Measurements from ENCODE around the gene RAP2A.

The RAP2A gene

DNA sequence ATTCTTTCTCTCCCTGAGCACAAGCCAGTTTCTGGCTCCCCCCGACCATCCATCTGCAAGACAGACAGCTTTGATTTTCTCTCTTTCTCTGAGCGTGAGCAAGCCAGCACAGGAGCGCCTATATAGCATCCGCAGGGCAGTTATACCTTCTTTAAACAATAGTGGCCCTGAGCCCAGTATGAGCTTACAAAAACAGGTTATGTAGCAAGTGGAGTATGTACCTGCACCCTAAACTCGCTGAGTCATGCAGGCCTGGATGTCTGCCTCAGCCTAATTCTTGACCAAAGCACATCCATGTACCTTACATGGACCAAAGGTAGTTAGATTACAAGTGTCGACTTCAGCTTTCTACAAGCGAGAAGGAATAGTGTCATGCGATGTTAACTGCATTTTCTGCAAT, 61.7 kb downstream of the RAP2A start:
- DNase-seq (ENCODE audit: low spot score) = no peak

DNA sequence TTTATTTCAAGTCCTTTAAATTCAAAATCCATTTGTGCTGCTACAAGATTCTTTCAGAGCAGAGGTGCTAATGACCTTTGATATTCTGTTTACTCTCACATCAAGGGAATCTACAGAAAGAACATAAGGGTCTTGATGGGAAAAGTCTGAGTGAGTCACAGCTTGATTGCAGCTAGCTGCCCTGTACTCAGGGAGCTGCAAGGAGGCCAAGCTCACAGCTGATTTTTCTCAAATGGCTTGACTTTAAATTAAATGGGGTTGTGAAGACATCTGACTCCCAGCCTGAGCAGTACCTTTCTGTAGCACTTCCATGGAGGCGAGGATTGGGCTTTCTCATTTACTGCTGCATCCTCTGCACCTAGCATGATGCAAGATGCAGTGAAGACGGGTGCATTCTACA, 62.5 kb downstream of the RAP2A start:
- no peak for DNase-seq (ENCODE audit: low spot score)

DNA sequence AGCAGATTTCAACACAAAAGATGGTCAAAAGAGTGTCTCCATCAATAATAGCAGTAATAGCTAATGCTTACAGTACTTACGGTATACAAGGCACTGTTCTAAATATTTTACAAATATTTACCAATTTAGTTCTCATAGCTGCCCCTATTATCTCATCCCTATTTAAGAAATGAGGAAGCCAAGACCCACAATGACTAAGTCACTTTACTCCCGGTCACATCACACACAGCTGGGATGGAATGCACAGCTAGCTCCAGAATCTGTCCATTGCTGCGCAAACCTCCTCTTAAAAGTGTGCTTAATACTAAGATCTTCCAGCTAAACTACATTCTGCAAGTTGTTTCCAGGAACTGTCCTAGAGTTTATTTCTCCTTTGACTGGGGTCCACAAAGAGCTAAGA, 63.4 kb downstream of the RAP2A start:
- DNase-seq (ENCODE audit: low spot score) = no peak

DNA sequence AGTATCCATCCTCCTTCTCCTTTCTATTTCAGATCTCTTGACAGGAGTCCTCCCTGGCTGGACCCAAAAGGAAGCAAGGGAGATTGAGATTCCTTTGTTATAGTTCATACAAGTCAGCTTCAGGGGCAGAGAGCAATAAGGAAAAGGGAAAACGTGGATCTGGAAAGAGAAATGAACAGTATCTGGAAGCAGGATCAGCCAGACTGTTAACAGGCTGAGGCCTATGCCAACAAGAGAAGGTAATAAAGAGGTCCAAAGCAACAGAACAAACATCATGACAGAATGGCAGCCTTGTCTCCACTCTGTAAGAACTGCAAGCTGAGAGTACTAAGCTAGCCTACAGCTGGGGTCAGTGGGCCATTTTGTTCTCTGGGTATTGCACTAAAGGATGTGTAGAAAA, 64.5 kb downstream of the RAP2A start:
- DNase-seq (ENCODE audit: low spot score) = no peak

DNA sequence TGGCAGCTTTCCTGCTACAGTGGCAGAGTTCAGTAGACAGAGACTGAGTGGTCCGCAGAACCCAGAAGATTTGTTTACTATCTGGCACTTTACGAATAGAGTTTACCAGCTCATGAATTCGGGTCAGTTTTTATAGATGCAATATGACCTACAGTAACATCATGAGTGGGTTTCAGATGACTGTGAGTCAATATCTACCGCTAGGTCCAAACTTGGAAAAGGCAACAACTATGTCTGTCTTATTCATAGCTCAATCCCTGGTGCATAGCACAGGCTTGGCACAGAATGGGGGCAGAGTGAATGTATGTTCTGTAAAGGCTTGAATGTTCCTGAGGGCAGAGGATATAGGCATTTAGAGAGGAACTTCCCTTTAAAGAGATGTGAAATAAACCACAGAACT, 65.2 kb downstream of the RAP2A start:
- no peak for DNase-seq (ENCODE audit: low spot score)

DNA sequence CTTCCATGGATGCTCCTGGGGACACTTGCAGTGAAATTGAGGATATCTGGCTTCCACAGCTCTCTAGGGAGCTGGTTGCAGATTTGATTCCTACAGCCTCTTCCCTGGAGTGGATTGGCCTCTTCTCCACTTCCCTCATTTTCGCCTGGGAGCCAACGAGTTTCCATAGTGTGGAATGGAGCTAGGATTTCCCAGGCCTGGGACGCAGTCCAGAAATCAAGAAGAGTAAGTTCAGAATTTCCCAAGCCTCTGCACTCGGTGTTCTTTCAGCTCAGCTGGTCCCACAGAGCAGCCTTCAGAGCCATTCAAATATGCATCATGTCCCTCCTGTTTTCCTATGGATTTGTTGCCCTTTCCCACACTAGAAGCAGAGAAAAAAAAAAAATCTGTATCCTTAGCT, 68.2 kb downstream of the RAP2A start:
- no peak for DNase-seq (ENCODE audit: low spot score)

DNA sequence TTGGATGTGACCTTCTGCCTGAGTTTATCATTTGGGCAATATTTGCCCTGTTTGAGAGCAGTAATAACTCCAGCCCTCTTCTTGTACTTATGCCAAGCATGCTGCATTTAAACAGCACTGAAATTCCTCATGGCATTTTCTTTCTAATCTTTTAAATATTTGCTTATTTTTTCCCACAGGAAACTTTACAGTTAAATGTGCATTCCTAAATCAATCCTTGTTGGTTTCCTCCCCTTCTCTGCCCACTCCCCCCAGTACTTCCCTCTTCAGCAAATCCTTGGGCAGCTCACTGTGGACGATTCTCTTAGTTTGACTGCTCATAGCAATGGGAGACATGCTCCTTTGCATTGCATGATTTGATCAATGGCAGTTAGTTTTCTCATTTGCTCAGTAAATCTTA, 68.7 kb downstream of the RAP2A start:
- DNase-seq (ENCODE audit: low spot score) = no peak

DNA sequence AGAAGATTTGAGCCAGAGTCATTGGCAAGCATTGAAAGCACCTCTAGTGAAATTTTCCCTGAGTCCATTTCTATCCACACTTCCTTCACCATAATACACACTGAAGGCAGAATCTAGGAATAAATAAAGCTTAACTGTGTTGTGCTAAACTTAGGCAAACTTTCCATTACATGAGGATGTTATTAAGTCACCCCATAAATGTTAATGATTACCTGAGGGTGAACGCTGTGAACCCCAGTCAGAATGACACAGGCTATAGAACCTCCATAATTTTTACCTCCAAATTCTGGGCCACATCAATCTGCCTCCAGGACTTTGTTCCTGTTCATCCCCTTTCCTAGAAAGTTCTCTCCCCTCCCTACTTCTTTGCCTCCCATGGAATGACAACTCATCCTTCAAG, 71.0 kb downstream of the RAP2A start:
- no peak for DNase-seq (ENCODE audit: low spot score)

DNA sequence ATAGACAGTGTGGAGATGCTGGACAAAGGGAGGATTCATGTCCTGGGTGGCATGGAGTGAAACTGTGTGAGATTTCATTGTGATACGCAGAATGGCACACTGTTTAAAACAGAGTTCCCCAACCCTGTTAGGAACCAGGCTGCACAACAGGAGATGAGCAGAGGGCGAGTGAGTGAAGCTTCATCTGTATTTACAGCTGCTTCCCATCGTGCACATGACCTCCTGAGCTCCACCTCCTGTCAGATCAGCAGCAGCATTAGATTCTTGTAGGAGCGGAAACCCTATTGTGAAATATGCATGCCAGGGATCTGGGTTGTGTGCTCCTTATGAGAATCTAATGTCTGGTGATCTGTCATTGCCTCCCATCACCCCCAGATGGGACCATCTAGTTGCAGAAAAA, 72.5 kb downstream of the RAP2A start:
- no peak for DNase-seq (ENCODE audit: low spot score)

DNA sequence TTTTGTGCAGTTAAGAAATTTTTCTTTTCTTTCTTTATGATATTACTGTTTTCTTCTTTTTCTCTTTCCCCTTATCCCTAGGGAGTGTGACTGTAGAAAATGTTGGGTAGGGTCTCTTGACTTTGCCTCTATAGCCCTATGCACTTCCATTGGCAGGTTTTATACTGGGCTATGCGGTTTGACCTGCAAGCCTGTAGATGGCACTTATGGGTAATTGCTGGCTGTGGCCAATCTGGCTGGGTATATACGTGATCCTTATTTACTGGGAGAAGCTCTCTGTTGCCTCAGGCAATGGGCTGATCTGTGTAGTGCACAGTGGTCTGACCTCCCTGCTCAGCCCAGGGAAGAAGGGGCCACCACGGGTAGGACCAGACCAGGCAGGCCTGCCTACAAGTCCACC, 78.8 kb downstream of the RAP2A start:
- DNase-seq (ENCODE audit: low spot score) = no peak

DNA sequence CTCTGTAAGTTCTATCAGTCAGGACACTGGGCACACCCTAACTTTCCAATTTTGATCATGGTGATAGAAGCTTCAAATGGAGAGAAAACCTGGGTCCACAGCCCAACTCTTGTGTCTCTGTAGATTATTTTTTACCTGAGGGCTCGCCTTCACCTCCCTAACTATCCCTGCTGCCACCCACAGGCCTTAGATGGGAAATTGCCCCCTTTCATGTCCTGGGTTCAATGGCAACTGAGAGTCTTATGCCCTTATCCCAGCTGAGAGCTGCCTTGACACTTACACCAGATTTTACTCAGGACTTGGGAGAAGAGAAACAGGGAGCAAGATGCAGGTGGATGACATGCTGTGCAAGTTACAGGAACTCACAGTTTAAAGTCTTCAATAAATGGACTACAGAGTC, 81.7 kb downstream of the RAP2A start:
- no peak for DNase-seq (ENCODE audit: low spot score)

DNA sequence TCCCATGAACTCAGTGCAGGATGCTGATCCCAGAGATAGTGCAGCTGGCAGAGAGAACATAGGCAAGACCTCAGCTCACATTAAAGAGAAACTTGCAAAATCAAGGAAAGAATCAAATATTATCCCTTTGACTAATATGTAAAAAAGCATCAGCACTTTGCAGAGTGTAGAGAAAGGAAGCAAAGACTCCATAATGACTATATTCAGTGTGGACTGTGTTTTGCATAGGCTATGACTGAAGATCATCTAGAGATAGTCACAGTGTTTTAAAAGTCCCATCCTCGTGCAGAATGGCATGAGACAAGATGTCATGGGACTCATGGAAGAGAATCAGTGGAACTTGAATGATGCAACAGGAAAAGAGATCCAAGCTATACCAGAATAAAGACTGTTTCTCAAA, 84.0 kb downstream of the RAP2A start:
- DNase-seq (ENCODE audit: low spot score) = no peak

Measured in kidney tubule cell (primary cell).